Measurements from ENCODE around the gene PLXNA3. TPM values are rescaled to one million over a fixed set of nuclear protein-coding genes. Genes with fewer than 3 reads are reported as not detected.
A peak's percentile ranks its signal among the peaks of the same experiment; 100 is the strongest.

The PLXNA3 gene
- total RNA-seq (2014; rRNA removed; shearing (Covaris generic)), result 1.6 and 1.9 TPM in 2 replicates

DNA sequence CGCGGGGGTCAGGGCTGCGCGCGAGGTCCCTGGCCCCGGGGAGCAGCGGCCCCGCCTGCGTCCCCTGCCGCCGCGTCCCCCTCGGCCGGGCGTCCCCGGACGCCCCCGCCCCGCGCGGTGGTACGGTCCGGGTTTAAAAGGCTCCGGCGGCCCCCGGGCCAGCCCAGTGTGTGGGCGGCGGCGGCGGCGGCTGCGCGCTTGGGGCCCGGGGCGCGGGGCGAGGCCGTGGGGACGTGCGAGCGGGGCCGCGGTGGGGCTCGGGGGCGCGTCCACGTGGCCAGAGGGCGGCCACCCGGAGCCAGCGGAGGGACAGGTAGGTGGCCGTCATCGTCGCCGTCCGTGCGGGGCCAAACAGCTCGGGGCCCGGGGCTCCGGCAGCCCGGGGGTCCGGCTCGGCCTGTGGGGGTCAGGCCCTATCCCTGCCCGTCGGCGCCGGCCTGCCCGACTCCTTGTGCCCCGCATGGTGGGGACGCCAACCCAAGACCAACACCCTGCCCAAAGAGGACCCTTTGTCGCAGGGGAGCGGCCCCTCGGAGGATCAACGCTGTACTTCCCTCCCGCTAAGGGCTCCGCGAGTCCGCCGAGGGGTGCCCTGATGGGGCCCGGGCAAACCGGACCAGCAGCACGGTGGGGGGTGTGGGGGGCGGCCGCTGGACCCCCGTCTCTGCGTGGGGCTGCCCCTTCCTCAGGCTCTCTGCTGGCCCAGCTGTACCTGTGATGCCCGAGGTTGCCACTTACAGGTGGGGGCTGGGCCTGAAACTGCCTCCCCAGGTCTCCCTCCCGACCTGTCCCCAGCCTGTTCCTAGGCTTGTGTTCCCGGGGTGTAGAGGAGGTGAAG, at the start of gene PLXNA3:
Gene PLXNA3, plus strand, starts transcription at position 166 of the 838 bp plus-strand sequence. CDS start 1,903 bp downstream, outside the sequence.
- DNase-seq (ENCODE audit: low spot score), result no peak

DNA sequence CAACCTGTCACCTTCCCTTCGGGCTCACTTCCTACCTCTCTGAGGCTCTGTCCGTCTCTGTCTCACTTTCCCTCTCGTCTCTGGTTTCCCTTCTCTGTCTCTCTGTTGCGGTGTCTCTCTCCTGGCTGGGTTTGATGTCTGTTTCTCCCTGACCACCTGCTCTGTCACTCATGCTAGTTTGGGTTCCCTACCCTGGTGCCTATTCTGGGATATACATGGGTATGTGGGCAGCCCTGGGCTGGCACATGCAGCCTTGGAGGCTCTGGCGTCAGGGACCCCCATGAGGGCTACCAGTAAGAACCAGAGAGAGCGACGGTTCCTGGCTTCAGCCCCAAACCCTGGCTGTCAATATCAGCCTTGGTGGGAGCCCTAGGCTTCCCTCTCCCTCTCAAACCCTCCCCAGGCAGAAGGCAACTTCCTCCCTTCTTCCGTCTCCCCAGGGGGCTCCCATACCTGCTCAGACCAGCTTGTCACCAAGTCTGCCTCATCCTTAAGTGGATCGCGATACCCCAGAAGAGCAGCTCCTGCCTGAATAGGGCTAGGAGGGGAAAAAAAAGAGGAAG, 49.3 kb upstream of the PLXNA3 start:
- DNase-seq (ENCODE audit: low spot score), result no peak

DNA sequence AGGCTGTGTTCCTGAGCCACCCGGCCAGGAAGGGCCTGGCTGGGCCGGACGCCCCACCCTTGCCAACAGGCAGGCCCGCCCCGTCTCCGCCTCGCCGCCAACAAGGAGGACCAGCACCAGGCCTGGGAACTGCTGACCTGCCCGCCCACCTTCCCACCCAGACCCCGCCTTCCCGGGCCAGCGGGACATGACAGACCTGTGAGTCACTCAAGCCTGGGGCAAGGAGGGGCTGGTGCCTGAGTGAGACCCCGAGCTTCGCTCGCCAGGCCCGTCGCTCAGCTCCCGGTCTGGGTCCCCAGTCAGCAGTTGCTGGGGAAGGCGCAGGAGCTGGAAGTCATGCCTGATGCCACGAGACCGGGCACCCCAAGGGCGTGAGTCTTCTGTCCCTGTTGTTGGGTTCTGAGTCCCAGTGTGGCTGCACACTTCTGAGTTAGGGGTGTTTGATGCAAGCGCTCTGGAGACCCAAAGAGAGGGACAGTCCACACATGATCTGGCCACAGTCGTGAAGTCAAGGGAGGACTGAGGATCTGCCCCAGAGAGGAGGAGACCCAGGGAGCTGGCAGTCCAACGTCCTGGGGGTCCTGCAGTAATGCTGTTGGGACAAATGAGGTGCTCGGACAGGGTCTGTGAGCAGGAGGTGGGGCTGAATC, 48.7 kb upstream of the PLXNA3 start, which contains the start of gene DNASE1L1:
Gene DNASE1L1, minus strand, starts transcription at position 33 of the 650 bp plus-strand sequence. CDS start 3,686 bp downstream, outside the sequence.
- peak; percentile 84 for DNase-seq (ENCODE audit: low spot score)

DNA sequence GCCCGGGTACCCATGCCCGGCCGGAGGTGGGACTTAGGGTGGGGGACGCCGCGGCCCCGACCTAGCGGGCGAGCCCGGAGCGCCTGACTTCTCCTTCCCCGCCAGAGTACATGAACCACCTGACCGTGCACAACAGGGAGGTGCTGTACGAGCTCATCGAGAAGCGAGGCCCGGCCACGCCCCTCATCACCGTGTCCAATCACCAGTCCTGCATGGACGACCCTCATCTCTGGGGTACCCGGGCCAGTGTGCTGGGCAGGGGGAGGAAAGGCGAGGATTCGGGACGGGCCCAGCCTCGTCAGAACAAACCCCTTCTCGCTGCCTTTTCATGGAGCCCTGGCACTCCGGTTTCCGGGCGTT, 46.1 kb upstream of the PLXNA3 start:
- DNase-seq (ENCODE audit: low spot score), result peak; percentile 50

DNA sequence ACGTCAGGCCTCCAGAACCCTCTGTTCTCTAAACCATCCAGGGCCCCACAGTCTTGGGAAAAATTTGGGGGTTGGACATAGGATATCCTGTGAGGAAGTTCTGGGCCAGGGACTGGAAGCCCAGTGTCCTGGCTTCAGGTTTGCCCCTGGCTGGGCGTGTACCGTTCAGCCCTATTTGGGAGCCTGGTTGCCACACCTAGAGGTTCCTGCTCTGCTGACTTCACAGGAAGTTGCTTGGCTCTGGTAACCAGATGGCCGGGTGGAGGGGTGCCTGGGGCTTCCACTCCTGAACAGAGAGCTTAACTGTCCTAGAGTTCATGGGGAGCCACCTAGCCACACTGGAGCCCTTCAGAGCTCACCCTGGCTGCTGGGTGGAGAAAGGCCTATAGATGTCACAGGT, 45.6 kb upstream of the PLXNA3 start:
- no peak for DNase-seq (ENCODE audit: low spot score)

DNA sequence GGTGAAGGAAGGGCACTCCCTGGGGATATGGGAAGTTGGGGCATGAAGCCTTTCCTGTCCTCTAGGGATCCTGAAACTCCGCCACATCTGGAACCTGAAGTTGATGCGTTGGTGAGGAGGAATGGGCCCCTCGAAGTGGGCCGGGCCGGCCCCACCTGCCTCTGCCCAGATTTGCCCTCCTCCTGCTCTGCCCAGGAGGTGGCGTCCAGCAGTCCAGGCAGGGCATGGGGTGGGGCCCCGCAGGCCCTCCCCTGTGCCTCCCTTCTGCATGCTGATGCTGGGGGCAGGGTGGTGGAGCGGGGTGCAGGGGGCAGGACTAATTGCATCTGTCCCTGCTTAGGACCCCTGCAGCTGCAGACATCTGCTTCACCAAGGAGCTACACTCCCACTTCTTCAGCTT, 44.9 kb upstream of the PLXNA3 start:
- no peak for DNase-seq (ENCODE audit: low spot score)

DNA sequence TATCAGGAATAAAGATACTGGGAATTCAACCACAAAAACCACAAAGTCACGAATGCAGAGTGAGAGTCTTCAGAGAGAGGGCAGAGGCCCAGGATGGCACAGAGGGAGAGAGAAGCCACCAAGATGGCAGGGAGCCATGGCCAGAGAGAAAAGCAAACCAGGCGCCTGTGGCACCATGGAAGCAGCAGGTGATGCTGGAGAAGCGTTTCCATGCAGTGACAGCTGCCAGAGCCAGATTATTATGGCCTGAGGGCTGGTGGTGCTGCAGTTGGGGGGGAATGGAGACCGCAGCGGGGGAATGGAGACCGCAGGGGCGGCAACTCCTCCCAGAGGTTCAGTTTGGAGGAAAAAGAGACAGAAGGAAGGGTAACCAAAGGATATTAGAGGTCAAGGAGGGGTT, 40.9 kb upstream of the PLXNA3 start:
- peak; percentile 78 for DNase-seq (ENCODE audit: low spot score)

DNA sequence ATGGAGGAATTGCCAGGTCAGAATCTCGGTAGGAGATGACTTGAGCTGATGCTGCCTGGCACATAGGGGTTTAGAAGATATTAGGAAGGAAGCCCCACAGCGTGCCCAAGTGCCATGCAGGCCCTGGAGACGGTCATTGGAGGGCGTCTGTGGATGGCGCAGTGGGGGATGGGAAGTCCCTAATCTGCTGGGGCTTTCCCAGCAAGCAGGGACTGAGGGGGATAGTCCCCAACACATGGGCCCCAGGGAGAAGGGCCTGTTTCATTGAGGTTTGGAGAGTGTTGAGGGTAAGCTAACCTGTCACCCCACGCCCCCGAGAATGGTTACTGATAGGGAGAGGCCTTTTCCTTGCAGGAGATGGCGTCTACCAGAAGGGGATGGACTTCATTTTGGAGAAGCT, 38.9 kb upstream of the PLXNA3 start:
- DNase-seq (ENCODE audit: low spot score), result no peak

DNA sequence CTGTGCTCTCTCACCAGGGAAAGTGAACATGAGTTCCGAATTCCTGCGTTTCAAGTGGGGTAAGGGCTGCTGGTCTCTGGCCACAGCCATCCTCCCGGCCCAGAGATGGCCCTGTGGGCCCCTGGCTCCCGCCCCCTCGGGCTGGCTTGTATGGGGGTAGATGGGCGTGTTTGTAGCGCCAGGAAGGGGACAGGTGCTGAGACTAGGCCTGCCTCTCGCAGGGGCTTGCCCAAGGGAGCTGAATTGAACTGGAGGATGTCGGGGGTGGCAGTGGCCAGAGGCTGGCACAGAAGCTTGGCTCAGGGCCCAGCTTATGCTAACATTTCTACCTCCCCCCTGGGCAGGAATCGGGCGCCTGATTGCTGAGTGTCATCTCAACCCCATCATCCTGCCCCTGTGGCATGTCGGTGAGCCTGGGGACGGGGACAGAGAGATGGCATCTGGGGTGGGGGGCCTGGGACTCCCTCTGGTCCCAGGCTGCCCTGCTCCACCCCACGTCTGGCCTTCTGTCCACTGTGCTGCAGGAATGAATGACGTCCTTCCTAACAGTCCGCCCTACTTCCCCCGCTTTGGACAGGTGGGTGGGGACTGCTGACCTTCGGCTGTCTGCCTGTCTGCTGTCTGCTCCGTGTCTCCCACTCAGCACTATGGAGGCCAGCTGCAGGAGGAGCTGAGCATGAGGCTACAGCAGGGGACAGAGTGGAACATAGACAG, 38.2 kb upstream of the PLXNA3 start:
- no peak for DNase-seq (ENCODE audit: low spot score)

DNA sequence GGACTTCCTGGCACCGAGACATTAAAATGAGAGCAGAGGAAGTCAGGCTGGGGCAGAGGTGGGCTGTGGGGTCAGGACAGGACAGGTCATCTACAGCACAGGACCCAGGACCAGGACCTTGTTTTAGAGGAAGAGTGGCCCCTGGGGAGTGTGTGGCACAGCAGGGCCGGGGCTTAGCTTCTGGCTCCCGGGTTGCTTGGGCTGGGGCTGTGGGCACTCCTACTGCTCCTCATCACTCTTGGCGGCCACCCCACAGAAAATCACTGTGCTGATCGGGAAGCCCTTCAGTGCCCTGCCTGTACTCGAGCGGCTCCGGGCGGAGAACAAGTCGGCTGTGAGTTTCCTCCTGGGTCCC, 37.7 kb upstream of the PLXNA3 start:
- DNase-seq (ENCODE audit: low spot score), result no peak

DNA sequence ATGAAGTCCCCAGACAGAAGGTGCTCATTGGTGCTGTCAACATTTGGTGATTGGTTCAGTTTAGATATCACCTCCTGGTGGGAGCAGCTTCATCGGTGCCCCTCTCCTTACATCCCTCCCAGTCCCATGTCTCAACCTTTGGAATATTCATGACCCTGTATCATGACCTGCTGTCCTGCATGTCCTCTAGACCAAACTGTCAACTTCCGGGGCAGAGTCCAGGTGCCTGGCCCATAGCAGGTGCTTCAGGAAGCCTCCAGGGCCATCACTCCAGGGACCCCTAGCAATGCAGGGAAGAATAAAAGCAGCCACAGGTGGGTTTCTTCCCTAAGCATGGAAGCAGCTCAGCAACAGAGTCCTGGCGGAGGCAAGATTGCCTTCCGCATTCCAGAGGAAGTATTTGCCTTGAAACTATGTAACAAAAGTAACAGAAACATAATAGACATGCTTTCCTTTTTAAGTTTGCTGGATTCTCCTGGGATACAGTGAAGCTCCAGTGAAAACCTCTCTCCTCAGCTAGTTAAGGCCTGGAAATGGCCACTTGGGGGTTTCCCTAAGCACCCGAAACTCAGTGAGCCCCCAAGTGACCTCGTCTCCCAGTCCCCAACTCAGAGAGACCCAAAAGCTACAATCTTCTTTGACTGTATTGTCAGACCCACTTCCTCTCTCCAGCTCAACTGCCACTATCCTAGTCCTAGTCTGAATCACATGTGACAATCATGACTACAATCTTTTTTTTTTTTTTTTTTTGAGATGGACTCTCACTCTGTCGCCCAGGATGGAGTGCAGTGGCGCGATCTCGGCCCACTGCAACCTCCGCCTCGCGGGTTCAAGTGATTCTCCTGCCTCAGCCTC, 30.9 kb upstream of the PLXNA3 start:
- DNase-seq (ENCODE audit: low spot score), result no peak

DNA sequence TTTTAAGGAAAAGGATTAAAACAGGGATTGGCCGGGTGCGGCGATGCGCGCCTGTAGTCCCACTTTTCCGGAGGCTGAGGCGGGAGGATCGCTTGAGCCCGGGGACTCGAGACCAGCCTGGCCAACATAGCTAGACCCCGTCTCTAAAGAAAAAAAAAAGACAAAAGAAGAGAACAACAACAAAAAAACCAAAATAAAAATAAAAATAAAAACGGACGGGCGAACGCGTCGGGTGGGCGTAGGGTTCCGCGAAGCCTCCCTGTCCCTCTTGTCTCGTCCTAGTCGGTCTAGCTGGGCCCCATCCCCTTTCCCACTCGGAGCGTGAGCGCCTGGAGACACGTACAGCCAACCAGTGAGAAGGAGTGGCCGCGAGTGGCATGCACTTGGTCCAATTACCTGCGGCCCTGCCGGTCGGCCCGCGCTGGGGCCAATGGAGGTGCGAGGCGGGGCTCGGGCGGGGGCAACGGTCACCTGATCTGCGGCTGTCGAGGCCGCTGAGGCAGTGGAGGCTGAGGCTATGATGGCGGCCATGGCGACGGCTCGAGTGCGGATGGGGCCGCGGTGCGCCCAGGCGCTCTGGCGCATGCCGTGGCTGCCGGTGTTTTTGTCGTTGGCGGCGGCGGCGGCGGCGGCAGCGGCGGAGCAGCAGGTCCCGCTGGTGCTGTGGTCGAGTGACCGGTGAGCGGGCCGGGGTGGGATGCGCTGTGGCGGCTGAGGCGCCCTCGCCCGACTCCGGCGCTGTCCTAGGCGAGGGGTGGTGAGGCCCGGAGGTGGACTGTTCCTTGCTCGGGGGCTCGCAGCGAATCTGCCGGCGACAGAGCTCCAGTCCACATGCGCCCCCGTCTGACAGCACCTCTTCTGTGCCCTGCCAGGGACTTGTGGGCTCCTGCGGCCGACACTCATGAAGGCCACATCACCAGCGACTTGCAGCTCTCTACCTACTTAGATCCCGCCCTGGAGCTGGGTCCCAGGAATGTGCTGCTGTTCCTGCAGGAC, 29.6 kb upstream of the PLXNA3 start, which contains the start of gene ATP6AP1:
Gene ATP6AP1, plus strand, starts transcription at position 502 of the 996 bp plus-strand sequence. Its CDS starts 16 bp downstream, at position 518.
- peak; percentile 89 for DNase-seq (ENCODE audit: low spot score)

DNA sequence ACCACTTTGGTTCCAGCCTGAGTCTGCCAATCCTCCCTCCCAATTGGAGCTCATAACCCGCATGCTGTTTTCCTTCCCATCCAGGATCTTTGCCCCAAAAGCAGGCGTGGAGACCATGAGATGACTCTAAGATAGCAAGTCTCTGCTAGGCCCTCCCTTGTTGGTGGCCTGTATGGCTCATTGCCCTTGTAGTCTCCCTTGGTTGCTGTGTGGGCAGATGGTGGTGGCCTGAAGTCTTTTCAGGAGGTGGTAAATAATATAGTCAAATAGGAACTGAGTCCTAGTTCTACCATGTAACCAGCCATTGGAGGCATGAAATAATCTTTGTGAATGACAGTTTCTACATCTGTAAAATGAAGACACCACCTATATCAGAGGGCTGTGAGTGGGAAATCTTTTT, 28.4 kb upstream of the PLXNA3 start:
- no peak for DNase-seq (ENCODE audit: low spot score)

DNA sequence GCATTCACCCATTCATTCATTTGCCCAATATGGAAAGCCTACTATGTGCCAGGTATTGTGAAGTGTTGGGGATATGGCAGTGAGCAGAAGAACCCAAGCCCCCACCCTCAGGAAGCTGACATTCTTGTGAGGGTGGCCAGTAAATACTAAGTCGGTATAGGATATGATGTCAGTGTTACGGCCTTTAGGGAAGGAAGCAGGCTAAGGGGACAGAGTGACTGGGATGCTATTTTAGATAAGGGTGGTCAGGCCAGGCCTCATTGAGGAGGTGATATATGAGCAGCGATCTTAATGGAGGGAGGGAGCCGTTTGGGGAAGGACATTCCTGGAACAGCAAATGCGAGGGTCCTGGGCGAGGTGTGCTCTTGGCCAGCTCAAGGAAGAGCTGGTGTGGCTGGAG, 27.6 kb upstream of the PLXNA3 start:
- DNase-seq (ENCODE audit: low spot score), result no peak

DNA sequence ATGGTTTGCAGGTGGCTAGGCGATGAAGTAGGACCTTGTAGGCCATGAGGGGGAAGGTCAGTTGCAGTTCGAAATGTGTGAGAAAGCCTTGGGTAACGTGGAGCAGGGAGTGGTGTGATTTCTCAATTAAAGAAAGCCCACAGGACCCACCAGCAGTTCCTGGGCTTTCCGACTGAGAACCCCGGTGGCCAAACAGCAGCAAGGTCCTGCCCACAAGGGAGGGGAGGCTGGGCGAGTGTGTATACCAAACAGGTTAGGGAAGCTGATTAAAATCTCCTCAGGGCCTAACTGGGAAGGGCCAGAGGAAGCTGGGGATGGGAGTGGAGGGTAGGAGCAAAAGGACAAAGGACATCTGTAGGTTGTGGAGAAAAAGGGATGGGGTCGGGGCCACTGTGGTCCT, 27.2 kb upstream of the PLXNA3 start:
- no peak for DNase-seq (ENCODE audit: low spot score)

DNA sequence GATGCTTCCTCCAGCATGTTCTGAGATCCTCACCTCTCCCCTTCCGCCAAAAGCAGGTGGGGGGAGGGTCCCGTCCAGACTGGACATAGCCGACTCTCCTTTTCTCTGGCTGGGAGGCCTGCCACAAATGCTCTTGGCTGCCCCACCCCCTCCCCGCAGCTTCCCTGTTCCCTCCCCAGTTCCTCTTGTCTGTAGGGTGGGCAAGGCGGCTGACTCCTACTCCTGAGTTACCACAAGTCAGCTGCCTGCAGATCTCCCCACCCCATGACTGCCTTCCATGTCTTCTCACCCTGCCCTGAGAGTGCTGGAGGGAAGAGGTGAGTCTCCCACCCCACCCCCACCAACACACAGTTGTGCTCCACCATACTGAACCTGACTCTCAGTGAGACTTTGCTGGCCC, 26.7 kb upstream of the PLXNA3 start:
- DNase-seq (ENCODE audit: low spot score), result no peak

DNA sequence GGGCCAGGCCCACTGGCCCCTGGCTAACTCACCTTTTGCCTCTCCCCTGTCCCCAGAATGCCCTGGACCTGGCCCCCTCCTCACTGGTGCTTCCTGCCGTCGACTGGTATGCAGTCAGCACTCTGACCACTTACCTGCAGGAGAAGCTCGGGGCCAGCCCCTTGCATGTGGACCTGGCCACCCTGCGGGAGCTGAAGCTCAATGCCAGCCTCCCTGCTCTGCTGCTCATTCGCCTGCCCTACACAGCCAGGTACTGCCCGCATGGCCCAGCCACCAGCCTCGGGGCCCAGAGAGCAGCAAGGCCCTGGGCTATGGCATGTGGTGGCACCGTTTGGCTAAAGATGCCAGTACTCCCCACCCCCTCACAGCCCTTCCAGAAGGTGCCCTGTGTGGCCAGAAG, 25.9 kb upstream of the PLXNA3 start:
- DNase-seq (ENCODE audit: low spot score), result no peak

DNA sequence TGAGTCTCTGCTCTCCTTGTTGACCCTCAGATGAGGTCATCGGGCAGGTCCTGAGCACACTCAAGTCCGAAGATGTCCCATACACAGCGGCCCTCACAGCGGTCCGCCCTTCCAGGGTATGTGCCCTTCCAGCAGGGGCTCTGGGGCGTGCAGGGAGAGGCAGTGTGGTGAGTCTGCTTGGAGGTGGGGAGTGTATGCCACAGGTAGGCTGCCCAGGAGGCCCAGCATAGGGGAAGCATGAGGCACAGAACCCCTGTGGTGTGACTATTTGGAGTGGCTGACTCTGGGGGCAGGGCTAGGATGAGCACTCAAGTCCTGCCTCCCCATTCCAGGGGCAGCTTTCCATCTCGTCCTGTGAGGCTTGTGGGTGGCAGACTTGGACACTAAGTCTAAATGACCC, 24.5 kb upstream of the PLXNA3 start:
- no peak for DNase-seq (ENCODE audit: low spot score)

DNA sequence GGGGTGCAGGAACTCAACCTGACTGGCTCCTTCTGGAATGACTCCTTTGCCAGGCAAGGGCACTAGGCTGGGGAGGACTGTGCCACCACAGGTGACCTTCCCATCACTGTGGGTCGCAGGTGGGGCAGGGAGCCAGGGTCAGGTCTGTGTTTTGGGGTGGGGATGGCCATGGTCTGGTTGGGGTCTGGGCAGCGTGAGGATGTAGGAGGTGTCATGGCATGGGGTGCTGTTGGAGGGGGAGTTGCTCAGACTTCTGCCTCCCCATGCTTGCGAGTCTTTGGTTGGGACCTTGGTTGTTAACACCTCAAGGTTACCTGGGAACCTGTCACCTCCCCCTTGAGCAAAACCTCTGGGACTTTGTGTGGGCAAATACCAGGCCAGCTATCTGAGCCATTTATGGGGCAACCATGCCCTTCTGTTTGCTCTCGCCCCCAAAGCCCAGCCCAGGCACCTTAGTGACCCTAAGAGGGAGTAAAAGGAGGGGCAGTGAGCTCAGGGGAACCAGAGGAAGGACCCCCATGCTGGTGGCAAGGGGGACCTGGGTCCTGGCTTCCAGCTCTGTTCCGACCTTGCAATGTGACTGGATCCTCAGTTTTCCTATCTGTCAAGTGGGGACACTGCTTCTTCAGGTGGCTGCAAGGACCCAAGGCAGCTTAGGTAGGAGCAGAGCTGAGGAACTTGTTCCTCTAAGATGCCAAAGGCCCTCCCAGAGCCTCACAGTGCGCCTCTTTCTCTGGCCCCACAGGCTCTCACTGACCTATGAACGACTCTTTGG, 23.5 kb upstream of the PLXNA3 start:
- DNase-seq (ENCODE audit: low spot score), result no peak
